Chondrocyte (in vitro differentiated cells): ENCODE measurements around the gene DCDC1. TPM values are rescaled to one million over a fixed set of nuclear protein-coding genes. Genes with fewer than 3 reads are reported as not detected.

ENCODE experiments used
- DNase-seq: peaks from one replicate; pipeline ENCODE4 v3.0.0; 2021; ENCODE audit warnings: mixed read lengths, low spot score
- H3K27ac Mint-ChIP-seq: one replicate; pipeline ENCODE4 v1.8.0; 2021; ENCODE audit warnings: mild to moderate bottlenecking, moderate library complexity, mixed read lengths; ENCODE audit not compliant: unreplicated experiment
- H3K27me3 Mint-ChIP-seq: 2 replicates; pipeline ENCODE4 v1.8.0; 2021; ENCODE audit warnings: low read depth, mixed read lengths
- H3K36me3 Mint-ChIP-seq: 2 replicates; pipeline ENCODE4 v1.8.0; 2021; ENCODE audit warnings: low read depth, mixed read lengths
- H3K4me1 Mint-ChIP-seq: 2 replicates; pipeline ENCODE4 v1.8.0; 2021; ENCODE audit warnings: low read depth, mild to moderate bottlenecking, mixed read lengths
- H3K4me3 Mint-ChIP-seq: one replicate; pipeline ENCODE4 v1.8.0; 2021; ENCODE audit warnings: mild to moderate bottlenecking, moderate library complexity, mixed read lengths; ENCODE audit not compliant: unreplicated experiment
- H3K9me3 Mint-ChIP-seq: 2 replicates; pipeline ENCODE4 v1.8.0; 2021; ENCODE audit warnings: low read depth, mixed read lengths
- long read RNA-seq: library from polyadenylated mRNA; stranded (forward); transcript quantifications from one replicate; pipeline ENCODE4 v2.0.0, GENCODE V29; 2021
- total RNA-seq: library from RNA; stranded (reverse); gene quantifications from 3 replicates; pipeline ENCODE4 v1.2.1, GENCODE V29; 2021
- TF ChIP-seq, protein P1 (sequence below): fragments of 200-600 bp; sonication (generic); IDR thresholded peaks from 2 replicates; pipeline ENCODE4 v1.5.0; 2021; ENCODE audit warnings: antibody characterized with exemption, mild to moderate bottlenecking, moderate library complexity

Gene DCDC1, protein sequence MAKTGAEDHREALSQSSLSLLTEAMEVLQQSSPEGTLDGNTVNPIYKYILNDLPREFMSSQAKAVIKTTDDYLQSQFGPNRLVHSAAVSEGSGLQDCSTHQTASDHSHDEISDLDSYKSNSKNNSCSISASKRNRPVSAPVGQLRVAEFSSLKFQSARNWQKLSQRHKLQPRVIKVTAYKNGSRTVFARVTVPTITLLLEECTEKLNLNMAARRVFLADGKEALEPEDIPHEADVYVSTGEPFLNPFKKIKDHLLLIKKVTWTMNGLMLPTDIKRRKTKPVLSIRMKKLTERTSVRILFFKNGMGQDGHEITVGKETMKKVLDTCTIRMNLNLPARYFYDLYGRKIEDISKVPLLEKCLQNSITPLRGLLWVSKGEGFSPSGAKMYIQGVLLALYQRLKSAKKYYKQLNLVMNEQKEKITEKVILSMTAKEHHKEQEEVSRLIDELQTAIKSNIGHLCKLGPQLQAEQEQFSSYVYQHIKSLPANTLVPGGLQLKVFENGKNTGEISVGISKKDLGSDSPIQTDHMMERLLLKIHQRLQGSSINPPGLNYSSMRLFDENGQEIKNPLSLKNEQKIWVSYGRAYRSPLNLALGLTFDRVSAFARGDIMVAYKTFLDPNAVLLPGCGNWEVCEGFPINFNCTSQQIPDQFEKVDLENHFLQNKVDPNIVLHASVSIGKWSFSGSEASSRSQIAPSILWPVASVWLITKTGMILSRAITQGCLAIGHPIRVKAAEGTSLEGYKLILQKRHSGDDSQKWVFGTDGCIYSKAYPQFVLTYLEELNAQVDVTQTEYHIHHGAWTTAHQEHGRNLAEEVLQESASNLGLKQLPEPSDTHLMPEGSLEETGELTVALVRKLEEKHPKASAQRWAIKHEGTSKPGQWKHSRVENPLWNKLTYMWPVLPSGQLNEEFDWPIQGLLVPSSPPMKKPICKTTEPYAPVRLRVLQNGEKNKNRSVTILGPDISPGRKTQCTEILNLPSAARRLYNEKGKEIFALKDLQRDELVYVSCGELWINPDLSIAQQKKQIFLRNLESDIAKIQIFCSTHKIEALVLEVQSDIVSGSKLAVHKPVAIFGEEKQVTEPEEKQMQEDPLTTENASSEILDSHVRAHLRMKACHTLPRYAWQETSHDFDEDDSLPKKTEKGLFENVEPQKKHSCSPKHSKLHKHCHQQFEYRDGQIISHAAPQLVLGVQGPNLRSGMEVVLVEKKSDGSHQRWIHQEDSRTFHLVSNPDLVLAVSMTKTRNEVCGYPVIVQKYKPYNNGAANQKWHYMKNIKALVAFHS (N-terminal part only)
- not detected in 3 replicates for total RNA-seq
- long read RNA-seq = 0 reads

DNA sequence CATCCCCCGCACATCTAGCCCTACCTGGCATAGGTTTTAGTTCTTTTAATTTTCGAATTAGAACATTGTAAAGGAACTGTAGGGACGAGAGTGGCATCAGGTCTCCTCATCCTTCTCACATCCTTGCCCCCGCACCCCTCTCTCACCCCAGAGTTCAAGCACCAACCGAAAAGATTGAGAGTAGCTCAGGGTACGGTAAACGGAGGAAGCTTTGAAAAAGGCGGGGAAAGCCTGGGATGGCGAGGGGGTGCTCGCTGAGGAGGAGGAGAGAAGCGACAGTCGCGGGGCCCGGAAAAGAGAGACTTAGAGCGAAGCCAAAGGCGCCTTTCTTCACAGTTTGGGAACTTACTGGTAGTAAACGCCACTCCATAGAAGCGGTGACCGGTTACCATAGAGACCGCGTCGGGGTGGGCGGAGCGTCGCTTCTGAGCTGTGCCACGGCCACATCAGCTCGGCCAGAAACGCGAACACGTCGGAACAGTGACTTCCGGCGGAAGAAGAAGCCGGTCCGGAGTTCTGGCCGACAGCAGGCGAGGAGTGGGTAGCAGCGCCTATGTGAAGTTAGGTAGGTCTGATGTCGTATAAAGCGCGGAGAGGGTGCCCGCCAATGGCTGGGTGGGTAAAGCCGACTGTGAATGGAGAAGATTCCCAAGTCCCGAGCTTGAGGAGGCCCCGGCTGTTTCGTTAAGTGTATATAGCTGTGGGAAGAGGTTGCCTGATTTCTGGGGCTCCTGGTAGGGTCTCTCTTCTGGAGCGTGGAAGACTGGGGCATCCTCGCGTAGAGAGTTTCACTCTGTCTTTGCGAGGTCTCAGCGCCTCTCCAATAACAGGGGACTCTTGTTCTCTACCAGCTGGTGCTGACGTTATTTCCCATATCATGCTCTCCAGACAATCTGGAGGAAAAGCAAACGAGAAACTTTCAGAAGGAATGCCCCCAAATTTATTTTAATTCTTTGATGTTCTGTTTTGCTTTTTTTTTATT is at the start of gene DCDC1, which contains the start of gene DNAJC24:
Gene DCDC1 (minus strand): TSS at position 392 of the 982 bp plus-strand sequence. CDS start 41,459 bp downstream, outside the sequence.
Gene DNAJC24 (plus strand): TSS at position 513 of the 982 bp plus-strand sequence. CDS start 889 bp downstream, outside the sequence.
- TF ChIP-seq, protein P1, sequence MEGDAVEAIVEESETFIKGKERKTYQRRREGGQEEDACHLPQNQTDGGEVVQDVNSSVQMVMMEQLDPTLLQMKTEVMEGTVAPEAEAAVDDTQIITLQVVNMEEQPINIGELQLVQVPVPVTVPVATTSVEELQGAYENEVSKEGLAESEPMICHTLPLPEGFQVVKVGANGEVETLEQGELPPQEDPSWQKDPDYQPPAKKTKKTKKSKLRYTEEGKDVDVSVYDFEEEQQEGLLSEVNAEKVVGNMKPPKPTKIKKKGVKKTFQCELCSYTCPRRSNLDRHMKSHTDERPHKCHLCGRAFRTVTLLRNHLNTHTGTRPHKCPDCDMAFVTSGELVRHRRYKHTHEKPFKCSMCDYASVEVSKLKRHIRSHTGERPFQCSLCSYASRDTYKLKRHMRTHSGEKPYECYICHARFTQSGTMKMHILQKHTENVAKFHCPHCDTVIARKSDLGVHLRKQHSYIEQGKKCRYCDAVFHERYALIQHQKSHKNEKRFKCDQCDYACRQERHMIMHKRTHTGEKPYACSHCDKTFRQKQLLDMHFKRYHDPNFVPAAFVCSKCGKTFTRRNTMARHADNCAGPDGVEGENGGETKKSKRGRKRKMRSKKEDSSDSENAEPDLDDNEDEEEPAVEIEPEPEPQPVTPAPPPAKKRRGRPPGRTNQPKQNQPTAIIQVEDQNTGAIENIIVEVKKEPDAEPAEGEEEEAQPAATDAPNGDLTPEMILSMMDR = no peak
- H3K4me3 Mint-ChIP-seq = peak within 1 kb of the TSS; percentile 94
- peak; percentile 95 for DNase-seq
- peaks cover 16% of the 10 kb centered on the region for H3K27me3 Mint-ChIP-seq
- no peaks in the 10 kb centered on the region for H3K9me3 Mint-ChIP-seq
- H3K36me3 Mint-ChIP-seq = peaks cover 3% of the 10 kb centered on the region
- H3K27ac Mint-ChIP-seq = peak within 1 kb of the TSS; percentile 93
- peaks cover 18% of the 10 kb centered on the region for H3K4me1 Mint-ChIP-seq

DNA sequence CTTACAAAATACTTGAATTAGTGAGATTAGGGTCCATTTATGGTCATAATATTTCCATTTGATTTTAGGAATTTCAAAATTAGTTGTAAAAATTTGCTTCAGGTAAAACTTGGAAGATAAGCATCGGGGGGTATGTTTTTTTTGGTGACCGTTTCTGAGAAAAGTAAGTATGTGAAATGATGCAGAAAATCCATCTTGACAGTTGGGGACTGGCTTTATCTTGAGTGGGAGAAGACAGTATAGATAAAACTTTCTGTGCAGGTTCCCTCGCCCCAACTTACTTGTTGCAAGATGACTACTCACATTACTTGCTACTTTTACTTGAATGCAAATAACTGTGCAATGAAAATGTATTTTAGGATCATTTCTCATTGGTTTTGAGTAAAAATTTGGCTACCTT is 49.6 kb upstream of the DCDC1 start:
- Mint-ChIP-seq H3K9me3 (no peaks in the 10 kb centered on the region), H3K27ac (no peak overlapping the region), H3K4me3 (no peak overlapping the region), H3K36me3 (peaks cover 2% of the 10 kb centered on the region), H3K27me3 (no peaks in the 10 kb centered on the region), H3K4me1 (peaks cover 12% of the 10 kb centered on the region)
- TF ChIP-seq, protein P1 = no peak
- no peak for DNase-seq

DNA sequence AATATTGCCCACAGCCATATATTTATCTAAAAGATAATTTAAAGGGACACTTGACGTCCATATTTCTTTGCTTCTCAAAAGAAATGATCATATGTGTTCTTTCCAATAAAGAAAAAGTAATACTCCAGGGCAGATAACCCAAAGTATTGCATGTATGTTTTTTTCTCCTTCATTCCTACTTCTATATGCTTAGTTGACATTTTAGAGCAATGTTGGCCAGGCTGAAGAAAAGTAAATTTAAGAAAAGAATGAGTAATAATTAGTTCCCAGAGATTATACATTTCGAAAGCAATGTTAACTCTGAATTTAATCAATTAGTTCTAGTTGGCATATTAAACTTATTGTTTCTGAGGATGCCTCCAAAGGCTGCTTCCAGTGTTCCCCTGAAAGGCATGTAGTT is 48.3 kb upstream of the DCDC1 start:
- Mint-ChIP-seq H3K4me1 (peaks cover 12% of the 10 kb centered on the region), H3K27me3 (no peaks in the 10 kb centered on the region), H3K4me3 (no peak overlapping the region), H3K36me3 (peaks cover 2% of the 10 kb centered on the region), H3K9me3 (no peaks in the 10 kb centered on the region), H3K27ac (no peak overlapping the region)
- no peak for DNase-seq
- TF ChIP-seq, protein P1 = no peak

DNA sequence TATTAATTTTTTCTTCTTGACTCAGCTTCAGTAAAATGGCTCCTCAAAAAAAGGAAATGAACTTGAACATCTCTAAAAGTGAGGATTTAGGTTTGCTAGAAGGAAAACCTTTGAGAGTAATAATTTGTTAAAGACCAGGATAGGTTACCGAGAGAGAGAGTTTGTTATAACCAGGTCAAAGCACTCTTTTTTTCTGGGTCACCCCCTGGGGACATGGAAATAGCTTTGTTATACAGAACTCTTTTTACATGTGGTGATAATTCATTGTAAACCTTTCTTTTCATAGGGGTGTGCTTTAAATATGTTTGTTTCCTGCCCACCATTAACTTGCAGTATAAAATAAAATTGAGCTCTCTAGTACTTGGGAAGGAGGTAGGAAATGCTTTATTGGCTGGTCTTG is 47.8 kb upstream of the DCDC1 start:
- TF ChIP-seq, protein P1 = no peak
- Mint-ChIP-seq H3K4me1 (peaks cover 12% of the 10 kb centered on the region), H3K36me3 (peaks cover 2% of the 10 kb centered on the region), H3K27ac (no peak overlapping the region), H3K9me3 (no peaks in the 10 kb centered on the region), H3K27me3 (no peaks in the 10 kb centered on the region), H3K4me3 (no peak overlapping the region)
- DNase-seq = no peak
